ENCODE measurements around the gene RNASE13. TPM values are rescaled to one million over a fixed set of nuclear protein-coding genes. Genes with fewer than 3 reads are reported as not detected.

The RNASE13 gene
- total RNA-seq, 1 experiment from 2014 or later: not detected

DNA sequence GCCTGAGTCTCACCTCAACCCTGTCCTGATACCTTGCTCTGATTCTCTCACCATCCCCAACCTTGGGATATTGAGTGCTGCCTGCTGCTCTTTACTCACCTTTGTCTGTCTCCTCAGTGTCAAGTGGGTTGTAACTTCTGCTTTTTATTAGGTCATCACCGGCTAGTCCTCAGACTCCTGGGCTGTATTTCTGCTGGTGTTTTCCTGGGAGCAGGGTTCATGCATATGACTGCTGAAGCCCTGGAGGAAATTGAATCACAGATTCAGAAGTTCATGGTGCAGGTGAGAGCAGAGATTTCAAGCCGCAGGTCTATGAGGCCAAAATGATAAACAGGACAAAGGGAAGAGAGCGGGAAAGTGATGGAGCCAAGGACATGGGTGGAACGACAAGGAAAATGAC, 35.0 kb downstream of the RNASE13 start:
- no peak overlapping the region for H3K4me3 ChIP-seq (ENCODE audit: low read depth in 2 of 2, low read length in 2 of 2)
- H3K27me3 ChIP-seq (ENCODE audit: control insufficient read depth, insufficient read depth, low read length): no peaks in the 10 kb centered on the region
- H3K4me1 ChIP-seq (ENCODE audit: control insufficient read depth, insufficient read depth, low read length): no peaks in the 10 kb centered on the region
- in situ Hi-C loops (cut with HindIII; ENCODE audit: low pct_unique_long_range_greater_than_20kb, low sequenced_read_pairs) (no loop called here), intact Hi-C loops (cut with micrococcal nuclease; ENCODE audit: unreplicated experiment) (no loop called here)
- no peak overlapping the region for H3K27ac ChIP-seq (ENCODE audit: low read length)
- ChIA-PET POLR2A (no interaction called here), CTCF (no interaction called here)
- ATAC-seq (no peak), DNase-seq (ENCODE audit: low read depth, low spot score) (no peak)
- no TSS peak for BruUV-seq (replicated peaks)
- H3K9me3 ChIP-seq (ENCODE audit: control insufficient read depth, insufficient read depth, low read depth, low read length): no peaks in the 10 kb centered on the region
- H3K36me3 ChIP-seq (ENCODE audit: control insufficient read depth, insufficient read depth, low read length): no peaks in the 10 kb centered on the region; the same call in 1 of the 2 replicates
- TF ChIP-seq SIN3A (IDR thresholded peaks at IDR 0.05; ENCODE audit: borderline replicate concordance, insufficient read depth, low read depth, low read length): no peak
- TF ChIP-seq, protein P1, sequence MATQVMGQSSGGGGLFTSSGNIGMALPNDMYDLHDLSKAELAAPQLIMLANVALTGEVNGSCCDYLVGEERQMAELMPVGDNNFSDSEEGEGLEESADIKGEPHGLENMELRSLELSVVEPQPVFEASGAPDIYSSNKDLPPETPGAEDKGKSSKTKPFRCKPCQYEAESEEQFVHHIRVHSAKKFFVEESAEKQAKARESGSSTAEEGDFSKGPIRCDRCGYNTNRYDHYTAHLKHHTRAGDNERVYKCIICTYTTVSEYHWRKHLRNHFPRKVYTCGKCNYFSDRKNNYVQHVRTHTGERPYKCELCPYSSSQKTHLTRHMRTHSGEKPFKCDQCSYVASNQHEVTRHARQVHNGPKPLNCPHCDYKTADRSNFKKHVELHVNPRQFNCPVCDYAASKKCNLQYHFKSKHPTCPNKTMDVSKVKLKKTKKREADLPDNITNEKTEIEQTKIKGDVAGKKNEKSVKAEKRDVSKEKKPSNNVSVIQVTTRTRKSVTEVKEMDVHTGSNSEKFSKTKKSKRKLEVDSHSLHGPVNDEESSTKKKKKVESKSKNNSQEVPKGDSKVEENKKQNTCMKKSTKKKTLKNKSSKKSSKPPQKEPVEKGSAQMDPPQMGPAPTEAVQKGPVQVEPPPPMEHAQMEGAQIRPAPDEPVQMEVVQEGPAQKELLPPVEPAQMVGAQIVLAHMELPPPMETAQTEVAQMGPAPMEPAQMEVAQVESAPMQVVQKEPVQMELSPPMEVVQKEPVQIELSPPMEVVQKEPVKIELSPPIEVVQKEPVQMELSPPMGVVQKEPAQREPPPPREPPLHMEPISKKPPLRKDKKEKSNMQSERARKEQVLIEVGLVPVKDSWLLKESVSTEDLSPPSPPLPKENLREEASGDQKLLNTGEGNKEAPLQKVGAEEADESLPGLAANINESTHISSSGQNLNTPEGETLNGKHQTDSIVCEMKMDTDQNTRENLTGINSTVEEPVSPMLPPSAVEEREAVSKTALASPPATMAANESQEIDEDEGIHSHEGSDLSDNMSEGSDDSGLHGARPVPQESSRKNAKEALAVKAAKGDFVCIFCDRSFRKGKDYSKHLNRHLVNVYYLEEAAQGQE (IDR thresholded peaks at IDR 0.05; ENCODE audit: insufficient read depth in 1 of 2, low read depth in 2 of 2, low read length in 1 of 2): no peak
- TF ChIP-seq TCF7L2 (IDR thresholded peaks at IDR 0.05; ENCODE audit: low read depth, low read length): no peak
- TF ChIP-seq, protein P2, sequence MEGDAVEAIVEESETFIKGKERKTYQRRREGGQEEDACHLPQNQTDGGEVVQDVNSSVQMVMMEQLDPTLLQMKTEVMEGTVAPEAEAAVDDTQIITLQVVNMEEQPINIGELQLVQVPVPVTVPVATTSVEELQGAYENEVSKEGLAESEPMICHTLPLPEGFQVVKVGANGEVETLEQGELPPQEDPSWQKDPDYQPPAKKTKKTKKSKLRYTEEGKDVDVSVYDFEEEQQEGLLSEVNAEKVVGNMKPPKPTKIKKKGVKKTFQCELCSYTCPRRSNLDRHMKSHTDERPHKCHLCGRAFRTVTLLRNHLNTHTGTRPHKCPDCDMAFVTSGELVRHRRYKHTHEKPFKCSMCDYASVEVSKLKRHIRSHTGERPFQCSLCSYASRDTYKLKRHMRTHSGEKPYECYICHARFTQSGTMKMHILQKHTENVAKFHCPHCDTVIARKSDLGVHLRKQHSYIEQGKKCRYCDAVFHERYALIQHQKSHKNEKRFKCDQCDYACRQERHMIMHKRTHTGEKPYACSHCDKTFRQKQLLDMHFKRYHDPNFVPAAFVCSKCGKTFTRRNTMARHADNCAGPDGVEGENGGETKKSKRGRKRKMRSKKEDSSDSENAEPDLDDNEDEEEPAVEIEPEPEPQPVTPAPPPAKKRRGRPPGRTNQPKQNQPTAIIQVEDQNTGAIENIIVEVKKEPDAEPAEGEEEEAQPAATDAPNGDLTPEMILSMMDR (IDR thresholded peaks at IDR 0.05): no peak
- TF ChIP-seq POLR2AphosphoS5 (IDR thresholded peaks at IDR 0.05; ENCODE audit: low read depth, low read length): no peak

DNA sequence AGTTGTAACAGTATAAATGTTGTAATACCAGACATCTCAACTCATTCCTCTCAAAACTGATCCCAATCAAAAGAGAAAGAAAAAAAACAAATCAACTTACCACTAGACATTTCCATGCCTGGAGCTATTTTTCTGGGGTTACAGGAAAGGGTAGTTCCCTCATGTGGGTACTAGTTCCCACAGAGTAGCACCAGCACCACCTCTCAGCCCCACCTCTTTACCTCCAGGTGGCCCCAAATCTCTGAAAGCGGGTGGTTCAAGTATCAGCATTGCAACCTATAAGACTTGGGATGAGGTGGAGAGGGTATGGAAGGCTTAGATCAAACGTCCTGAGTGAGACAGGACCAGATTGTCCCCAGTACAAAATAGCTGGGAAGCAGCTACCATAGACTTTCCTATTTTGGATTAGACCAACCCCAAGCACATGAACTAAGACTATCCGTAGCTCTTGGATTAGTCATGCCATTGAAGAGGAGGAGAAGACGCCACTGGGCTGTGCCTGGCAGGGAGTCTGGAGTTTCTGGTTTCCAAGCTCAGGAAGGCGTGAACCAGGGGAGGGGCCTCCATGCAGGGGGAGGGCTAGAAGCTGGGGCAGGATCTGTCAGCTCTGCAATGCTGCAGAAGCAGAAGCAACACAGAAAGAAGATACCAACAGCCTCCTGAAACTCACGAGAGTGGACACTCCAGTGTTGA, 35.8 kb downstream of the RNASE13 start, which contains the start of gene SLC39A2:
SLC39A2 (plus strand) TSS at position 620 of the 693 bp plus-strand sequence. CDS start 154 bp downstream, outside the sequence.
- CTCF ChIA-PET: no interaction called here
- no peak within 1 kb of the TSS for H3K27ac ChIP-seq (ENCODE audit: low read length)
- POLR2A ChIA-PET: no interaction called here
- H3K4me3 ChIP-seq (ENCODE audit: low read depth in 2 of 2, low read length in 2 of 2): no peak within 1 kb of the TSS
- in situ Hi-C loops (cut with HindIII; ENCODE audit: low pct_unique_long_range_greater_than_20kb, low sequenced_read_pairs): no loop called here
- DNase-seq (ENCODE audit: low read depth, low spot score): no peak
- TF ChIP-seq, protein P1 (IDR thresholded peaks at IDR 0.05; ENCODE audit: insufficient read depth in 1 of 2, low read depth in 2 of 2, low read length in 1 of 2): no peak
- TF ChIP-seq TCF7L2 (IDR thresholded peaks at IDR 0.05; ENCODE audit: low read depth, low read length) (no peak), POLR2AphosphoS5 (IDR thresholded peaks at IDR 0.05; ENCODE audit: low read depth, low read length) (no peak), SIN3A (IDR thresholded peaks at IDR 0.05; ENCODE audit: borderline replicate concordance, insufficient read depth, low read depth, low read length) (no peak)
- TF ChIP-seq, protein P2 (IDR thresholded peaks at IDR 0.05): no peak
- H3K4me1 ChIP-seq (ENCODE audit: control insufficient read depth, insufficient read depth, low read length): no peaks in the 10 kb centered on the region
- intact Hi-C loops (cut with micrococcal nuclease; ENCODE audit: unreplicated experiment): no loop called here
- H3K36me3 ChIP-seq (ENCODE audit: control insufficient read depth, insufficient read depth, low read length): no peaks in the 10 kb centered on the region; the same call in 1 of the 2 replicates
- H3K9me3 ChIP-seq (ENCODE audit: control insufficient read depth, insufficient read depth, low read depth, low read length): no peaks in the 10 kb centered on the region
- ATAC-seq: no peak; the same call in 1 of the 2 replicates
- BruUV-seq (replicated peaks): no TSS peak
- no peaks in the 10 kb centered on the region for H3K27me3 ChIP-seq (ENCODE audit: control insufficient read depth, insufficient read depth, low read length)

All from Panc1 (cell line).